ENCODE results near the gene LEPR. TPM values are rescaled to one million over a fixed set of nuclear protein-coding genes. Genes with fewer than 3 reads are reported as not detected.
"Not testable (repeated sequence)": the region's sequence is repeated elsewhere in the genome, so short reads cannot be mapped to it uniquely, and the experiment has no call there.

The LEPR gene
- total RNA-seq, 1 experiment from 2014 or later = 20.7 TPM

DNA sequence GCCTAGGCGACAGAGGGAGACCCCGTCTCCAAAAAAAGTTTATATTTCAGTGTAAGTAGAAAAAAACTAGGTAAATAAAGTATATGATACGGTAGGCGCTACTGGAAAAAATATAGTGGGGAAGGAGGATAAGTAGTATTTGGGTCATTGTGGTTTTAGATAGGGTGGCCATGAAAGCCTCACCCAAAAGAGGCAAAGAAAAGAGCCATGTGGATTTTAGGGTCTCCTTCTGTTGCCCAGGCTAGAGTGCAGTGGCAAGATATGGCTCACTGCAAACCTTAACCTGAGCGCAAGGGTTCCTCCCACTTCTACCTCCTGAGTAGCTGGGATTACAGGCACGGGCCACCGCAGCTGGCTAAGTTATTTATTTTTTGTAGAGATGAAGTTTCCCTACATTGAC, 17.1 kb downstream of the LEPR start:
- DNase-seq (ENCODE audit: low read depth) = no peak

DNA sequence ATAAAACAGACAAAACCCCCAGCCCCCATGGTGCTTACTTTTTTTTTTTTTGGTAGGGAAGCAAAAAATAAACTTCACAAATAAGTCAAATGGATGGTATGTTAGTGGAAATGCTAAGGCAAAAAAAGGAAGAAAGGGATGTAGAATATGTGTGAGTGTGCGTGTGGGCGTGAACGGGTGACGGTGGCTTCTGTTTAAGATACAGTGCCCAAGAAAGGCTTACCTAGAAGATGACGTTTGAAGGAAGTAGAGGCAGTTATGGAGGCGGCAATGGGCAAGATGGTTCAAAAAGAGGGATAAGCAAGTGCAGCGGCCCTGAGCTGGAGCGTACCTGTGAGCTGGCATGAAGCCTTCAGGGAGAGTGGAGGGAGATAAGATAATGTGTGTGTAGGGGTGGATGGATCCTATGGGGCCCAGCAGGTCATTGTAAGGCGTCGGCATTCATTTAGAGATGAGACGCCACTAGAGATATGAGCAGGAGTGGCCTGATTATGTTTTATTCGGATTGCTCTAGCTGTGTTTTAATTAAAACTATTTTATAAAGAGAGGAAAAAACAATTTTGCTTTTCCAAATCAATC, 19.9 kb downstream of the LEPR start:
- DNase-seq (ENCODE audit: low read depth) = no peak

DNA sequence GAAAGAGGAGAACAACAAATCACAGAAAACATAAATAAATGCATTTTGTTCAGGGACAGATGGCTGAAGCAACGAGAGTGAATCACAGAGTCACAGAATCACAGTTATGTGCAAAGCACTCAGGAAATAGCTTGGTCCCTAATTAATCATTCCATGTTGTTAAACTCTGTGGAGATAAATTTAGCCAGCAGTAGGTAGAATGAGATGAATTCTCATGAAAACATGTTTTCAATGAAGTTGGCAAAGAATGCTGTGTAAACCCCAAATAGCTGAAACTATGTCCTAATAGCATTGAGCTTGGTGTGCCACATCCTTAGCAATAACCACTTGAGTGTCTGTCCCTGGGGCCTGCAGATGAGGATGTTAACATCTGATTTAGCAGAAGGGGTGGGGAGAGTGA, 20.4 kb downstream of the LEPR start:
- DNase-seq (ENCODE audit: low read depth) = peak; percentile 57

DNA sequence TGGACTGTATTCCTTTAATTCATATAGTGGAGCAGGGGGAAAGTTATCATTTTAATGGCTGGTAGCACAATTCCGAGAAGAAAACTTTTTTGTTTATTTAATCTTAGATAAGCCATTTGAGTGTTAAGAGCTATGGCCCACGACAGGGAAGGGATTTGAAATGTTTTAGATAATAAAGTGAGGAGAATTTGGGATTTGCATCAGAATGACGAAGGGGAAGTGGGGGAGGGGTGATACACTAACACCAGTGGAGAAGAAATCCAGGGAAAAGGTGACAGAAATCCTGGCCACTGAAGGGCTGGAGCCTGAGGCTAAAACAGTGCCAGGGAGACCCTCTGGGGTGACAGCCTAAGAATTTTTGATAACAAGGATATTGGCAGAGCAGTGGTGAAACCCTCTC, 21.0 kb downstream of the LEPR start:
- no peak for DNase-seq (ENCODE audit: low read depth)

DNA sequence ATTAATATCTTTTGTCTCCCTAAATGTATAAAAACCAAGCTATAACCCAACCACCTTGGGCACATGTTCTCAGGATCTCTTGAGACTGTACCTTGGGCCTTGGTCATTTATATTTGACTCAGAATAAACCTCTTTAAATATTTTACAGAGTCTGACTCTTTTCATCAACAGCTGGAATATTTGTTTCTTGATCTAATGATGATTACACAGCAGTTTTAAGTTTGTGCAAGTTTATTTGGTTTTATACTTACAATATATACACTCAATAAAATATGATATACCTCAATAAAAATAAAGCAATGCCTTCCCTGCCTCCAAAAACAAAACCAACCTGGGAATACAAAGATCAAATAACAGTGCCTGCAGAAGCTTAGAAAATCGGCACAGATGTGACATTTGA, 22.0 kb downstream of the LEPR start:
- DNase-seq (ENCODE audit: low read depth) = no peak

DNA sequence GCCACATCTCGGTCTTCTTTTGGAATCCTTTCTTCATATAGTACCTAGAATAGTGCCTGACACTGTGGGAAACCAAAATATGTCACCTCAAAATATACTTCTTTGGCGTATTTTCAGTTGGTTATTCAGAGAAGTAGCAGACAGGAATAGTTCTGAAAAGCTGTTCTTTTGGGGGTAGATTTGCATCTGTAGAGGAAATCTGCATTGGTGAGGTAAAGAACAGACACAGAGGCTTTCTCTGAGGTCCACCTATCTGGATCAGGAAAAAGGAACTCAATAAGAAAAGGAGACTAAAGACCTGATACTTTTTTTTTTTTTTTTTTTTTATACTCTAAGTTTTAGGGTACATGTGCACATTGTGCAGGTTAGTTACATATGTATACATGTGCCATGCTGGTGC, 23.2 kb downstream of the LEPR start:
- DNase-seq (ENCODE audit: low read depth) = no peak

DNA sequence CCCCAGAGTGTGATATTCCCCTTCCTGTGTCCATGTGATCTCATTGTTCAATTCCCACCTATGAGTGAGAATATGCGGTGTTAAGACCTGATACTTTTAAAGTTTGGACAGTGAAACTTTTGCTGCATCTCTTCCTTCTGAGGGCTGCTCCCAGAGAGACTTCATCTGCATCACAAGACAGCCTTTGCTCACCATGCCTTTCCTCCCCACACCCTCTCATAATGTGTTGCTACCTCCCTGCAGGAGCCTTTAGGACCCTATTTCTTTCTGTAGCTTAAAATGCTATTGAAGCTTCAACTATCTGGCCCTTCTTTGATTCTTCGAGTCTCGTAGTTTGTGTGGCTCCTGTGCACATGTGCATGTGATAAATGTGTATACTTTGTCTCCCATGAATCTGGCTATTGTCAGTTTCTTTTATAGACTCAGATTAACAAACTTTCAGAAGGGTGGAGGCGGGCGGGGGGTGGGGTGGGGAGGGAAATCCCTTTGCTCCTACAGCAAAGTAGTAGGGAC, 23.7 kb downstream of the LEPR start:
- no peak for DNase-seq (ENCODE audit: low read depth)

DNA sequence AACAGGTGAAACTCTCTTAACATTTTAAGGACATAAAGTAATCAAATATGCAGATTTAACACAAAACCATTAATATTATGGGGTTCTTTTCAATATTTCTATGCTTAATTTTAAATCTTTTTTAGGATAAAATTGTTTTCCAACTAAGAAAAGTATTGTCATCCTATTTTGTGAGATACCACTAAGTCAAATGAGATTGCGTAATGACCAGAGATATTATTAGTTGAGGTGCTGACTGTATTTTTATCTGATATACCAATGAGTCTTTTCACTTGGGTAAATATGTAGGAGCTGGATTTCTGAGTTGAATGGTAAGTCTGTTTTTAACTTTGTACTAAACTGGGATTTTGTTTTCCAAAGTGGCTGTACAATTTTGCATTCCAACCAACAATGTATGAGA, 25.4 kb downstream of the LEPR start:
- DNase-seq (ENCODE audit: low read depth) = no peak

DNA sequence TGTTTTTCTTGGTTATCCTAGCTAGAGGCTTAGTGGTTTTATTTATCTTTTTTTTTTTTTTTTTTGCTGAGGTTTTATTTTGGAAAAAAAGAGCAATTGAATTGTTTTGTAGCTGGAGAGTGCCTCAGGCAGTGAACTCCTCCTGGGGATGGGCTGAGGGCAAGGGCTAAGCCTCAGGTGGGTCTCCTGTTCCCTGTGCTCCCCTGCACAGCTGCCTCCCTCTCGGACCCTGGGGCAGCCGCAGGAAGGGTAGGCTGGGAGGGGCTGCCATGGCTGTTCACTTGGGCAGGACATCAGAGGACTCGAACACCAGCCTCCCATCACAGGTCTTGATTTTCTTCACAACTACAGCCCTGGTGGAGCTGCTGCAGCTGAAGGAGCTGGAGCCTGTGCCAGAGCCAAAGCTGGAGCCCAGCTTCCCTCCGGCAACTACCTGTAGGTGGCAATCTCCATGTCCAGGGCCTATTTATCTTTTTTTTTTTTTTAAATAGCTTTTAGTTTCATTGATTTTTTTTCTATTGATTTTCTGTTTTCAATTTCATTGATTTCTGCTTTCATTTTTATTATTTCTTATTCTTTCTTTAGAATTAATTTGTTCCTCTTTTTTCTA, 28.9 kb downstream of the LEPR start:
- no peak for DNase-seq (ENCODE audit: low read depth)

DNA sequence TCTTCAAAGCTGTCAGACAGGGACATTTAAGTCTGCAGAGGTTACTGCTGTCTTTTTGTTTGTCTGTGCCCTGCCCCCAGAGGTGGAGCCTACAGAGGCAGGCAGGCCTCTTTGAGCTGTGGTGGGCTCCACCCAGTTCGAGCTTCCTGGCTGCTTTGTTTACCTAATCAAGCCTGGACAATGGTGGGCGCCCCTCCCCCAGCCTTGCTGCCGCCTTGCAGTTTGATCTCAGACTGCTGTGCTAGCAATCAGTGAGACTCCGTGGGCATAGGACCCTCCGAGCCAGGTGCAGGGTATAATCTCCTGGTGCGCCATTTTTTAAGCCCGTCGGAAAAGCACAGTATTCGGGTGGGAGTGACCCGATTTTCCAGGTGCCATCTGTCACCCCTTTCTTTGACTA, 35.2 kb downstream of the LEPR start:
- DNase-seq (ENCODE audit: low read depth) = not testable (repeated sequence)

DNA sequence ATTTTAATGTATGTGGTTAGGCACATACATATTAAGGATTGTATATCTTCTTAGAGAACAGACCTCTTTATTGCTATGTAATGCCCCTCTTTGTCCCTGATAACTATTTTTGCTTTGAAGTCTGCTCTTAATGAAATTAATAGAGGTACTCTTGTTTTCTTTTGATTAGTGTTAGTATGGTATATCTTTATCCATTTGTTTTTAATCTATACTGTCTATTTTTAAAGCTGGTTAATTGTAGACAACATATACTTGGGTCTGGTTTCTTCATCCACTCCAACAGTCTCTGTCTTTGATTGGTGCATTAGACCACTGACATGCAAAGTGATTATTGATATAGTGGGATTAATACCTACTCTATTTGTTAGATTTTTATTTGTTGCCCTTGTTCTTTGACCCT, 36.0 kb downstream of the LEPR start:
- DNase-seq (ENCODE audit: low read depth) = no peak

DNA sequence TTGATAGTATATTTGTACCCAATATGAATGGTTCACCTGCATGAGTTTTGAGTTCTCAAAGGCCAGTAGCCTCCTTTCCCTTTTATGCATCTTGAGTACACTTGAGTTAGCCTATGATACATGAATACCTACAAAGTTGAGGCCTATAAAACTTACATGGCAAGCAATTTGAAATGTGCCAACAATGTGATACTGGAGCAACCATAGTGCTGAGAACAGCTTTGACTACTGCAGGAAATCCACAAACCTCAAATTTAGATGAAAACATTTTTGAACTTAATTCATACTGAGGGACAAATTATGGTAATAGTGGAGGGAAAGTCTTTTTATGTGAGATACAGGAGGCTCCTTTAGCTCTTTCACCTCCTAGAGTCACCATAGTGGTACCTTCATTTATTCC, 37.4 kb downstream of the LEPR start:
- no peak for DNase-seq (ENCODE audit: low read depth)

DNA sequence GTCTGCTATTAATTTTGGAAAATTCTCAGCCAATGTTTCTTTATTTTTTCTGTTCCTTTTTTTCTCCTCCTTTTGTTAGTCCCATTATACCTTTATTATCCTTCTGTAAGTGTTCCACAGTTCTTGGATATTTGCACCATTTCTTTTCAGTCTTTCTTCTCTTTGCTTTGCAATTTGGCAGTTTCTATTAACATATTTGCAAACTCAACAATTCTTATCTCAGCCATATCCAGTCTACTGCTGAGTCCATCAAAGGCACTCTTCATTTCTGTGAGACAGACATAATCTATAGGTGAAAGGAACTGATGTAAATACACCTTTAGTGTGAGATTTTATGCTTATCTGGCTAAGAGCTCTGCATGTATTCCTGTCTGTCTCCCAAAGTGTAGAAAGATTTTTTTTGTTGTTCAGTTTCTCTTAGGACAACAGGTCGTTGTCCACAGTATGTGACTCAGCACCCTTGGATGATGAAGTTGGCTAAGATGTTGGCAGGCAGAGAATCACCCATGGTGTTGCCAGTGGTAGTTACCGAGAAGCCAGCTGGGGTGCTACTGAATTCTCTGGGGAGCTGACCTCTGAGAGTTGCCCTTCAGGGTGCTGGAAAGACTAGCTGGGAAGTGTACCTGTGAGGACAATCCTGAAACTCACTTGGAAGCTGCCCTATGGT, 38.4 kb downstream of the LEPR start:
- DNase-seq (ENCODE audit: low read depth) = peak; percentile 43

DNA sequence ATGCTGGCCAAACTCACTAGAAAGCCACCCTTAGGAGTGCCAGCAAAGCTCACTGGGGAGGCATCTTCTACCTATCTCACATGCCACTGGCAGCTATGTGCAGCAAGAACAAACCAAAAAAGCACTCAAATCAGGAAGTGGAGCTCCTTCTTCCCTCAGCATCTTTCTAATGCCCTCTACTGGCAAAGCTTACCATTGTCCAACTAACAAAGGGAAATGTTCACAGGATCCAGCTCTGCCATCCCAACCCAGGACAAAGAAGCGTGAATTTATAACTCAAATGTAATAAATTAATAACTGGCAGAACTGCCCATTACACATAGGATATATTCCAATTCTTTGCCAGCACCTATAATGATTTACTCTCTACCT, 38.9 kb downstream of the LEPR start:
- DNase-seq (ENCODE audit: low read depth) = peak; percentile 51

DNA sequence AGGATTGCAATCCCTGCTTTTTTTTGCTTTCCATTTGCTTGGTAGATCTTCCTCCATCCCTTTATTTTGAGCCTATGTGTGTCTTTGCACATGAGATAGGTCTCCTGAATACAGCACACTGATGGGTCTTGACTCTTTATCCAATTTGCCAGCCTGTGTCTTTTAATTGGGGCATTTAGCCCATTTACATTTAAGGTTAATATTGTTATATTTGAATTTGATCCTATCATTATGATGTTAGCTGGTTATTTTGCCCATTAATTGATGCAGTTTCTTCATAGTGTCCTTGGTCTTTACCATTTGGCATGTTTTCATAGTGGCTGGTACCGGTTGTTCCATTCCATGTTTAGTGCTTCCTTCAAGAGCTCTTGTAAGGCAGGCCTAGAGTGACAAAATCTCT, 45.4 kb downstream of the LEPR start:
- DNase-seq (ENCODE audit: low read depth) = not testable (repeated sequence)

DNA sequence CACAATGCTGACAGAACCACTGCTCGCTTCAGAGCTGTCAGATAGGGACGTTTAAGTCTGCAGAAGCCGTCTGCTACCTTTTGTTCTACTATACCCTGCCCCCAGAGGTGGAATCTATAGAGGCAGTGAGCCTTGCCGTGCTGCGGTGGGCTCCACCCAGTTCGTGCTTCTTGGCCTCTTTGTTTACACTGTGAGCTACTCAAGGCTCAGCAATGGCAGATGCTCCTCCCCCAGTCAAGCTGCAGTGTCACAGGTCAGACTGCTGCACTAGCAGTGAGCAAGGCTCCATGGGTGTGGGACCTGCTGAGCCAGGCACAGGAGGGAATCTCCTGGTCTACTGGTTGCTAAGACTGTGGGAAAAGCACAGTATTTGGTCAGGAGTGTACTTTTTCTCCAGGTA, 47.1 kb downstream of the LEPR start:
- no peak for DNase-seq (ENCODE audit: low read depth)

DNA sequence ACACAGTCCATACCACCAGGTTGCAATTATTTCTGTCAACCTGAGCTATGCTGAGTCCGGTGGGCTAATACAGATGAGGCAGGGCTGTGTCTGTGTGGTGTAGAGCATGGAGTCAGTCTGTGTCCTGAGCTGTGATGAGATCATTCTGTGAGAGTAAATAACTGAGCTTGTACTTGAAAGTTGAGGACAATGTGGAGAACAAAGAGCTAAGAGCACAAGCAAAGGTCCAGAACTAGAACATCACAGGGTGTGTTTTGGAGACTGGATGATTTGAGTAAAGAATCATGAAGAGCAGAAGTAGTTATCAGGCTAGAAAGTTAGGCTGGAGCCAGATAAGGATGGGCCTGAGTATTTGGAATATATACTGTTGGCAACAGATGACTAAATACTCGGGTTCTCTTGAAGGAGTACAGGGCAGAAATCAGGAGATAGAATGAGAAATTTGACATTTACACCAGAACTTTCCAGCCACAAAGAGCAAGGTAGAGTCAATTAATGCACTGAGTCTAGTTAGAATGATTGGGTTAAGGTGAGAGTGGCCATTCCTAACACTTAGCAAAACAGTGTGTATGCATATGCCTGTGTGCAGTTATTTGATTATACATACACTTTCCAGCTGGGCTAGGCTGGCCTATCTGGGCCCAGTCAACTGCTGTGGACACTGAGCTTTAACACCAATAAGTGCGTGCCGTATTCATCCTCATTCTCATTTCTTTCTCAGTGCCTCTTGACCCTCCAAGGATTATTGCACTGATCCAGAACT, 48.8 kb downstream of the LEPR start:
- DNase-seq (ENCODE audit: low read depth) = no peak

DNA sequence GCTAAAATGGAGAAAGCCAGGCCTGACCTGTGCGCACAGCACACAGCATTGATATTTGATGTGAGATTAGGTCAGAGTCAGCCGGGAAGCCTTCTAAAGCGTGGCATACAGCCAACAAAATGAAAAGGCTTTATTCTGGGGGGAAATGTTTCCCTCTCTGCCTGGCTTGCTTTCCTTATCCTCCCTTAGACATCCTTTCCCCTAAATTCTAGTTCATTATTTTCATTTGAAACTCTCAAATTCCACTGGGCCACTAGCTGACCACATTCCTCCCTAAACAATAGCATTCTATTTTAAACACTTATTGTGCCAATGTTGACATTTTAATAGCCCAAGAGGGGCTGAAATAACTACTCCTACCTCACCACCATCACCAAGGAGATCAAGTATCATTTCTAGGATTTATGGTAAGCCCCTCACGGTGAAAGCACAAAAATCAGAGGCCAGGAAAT, 49.4 kb downstream of the LEPR start:
- peak; percentile 39 for DNase-seq (ENCODE audit: low read depth)
